Stimulated activated CD8-positive, alpha-beta memory T cell treated with anti-CD3 and anti-CD28 coated beads, Interleukin-2, amount 100 ng/mL, for 1 hour (primary cell): ENCODE measurements around the gene TFRC.
"Not testable (repeated sequence)": the region's sequence is repeated elsewhere in the genome, so short reads cannot be mapped to it uniquely, and the experiment has no call there.

Source experiments
- DNase-seq, 2 donors: peaks; one replicate each; pipeline ENCODE4 v3.0.0-alpha.2; 2020; ENCODE audit warnings: low read depth in 2 of 2

TFRC gene

GRCh38 chr3:196004359-196005052 lies 77.4 kb downstream of the TFRC start:
- DNase-seq: not testable (repeated sequence)

- no peak for DNase-seq
Observed at GRCh38 chr3:196003611-196004010, 78.3 kb downstream of the TFRC start.

GRCh38 chr3:196002721-196003120 lies 79.2 kb downstream of the TFRC start:
- DNase-seq: not testable (repeated sequence)

GRCh38 chr3:196001240-196001639 lies 80.7 kb downstream of the TFRC start:
- not testable (repeated sequence) for DNase-seq

- not testable (repeated sequence) for DNase-seq
Observed at GRCh38 chr3:196000360-196000950, 81.4 kb downstream of the TFRC start.

- no peak for DNase-seq
Observed at GRCh38 chr3:195999896-196000295, 82.0 kb downstream of the TFRC start.
